Fibroblast of lung (primary cell): ENCODE measurements around the gene RAI1. TPM values are rescaled to one million over a fixed set of nuclear protein-coding genes. Genes with fewer than 3 reads are reported as not detected.

Experiments
- DNase-seq, 2 donors: peaks; one replicate each; pipeline versions ENCODE4 v3.0.0 to v3.0.0-alpha.2; 2010; ENCODE audit warnings: low read depth in 2 of 2
- H2AFZ ChIP-seq: 2 replicates; pipeline ENCODE4 v1.5.1; 2012; ENCODE audit warnings: low read length, control low read depth, inconsistent platforms
- H3K27ac ChIP-seq: 2 replicates; pipeline ENCODE4 v1.5.1; 2011; ENCODE audit warnings: low read length, control low read depth; ENCODE audit not compliant: insufficient read depth
- H3K27me3 ChIP-seq: 2 replicates; pipeline ENCODE4 v1.5.1; 2011; ENCODE audit warnings: mild to moderate bottlenecking, low read length; ENCODE audit not compliant: control insufficient read depth, insufficient read depth
- H3K36me3 ChIP-seq: 2 replicates; pipeline ENCODE4 v1.5.1; 2011; ENCODE audit warnings: low read length; ENCODE audit not compliant: control insufficient read depth, insufficient read depth
- H3K4me1 ChIP-seq: 2 replicates; pipeline ENCODE4 v1.5.1; 2011; ENCODE audit warnings: low read length; ENCODE audit not compliant: control insufficient read depth, insufficient read depth; ENCODE audit errors: extremely low read depth
- H3K4me2 ChIP-seq: 2 replicates; pipeline ENCODE4 v1.5.1; 2011; ENCODE audit warnings: low read length, control low read depth; ENCODE audit not compliant: insufficient read depth; ENCODE audit errors: extremely low read depth
- H3K4me3 ChIP-seq, 4 experiments: fragments of 200-600 bp in 1 of 4; sonication (generic) in 1 of 4; replicated peaks in 1 of 4; 2 replicates each; pipeline ENCODE4 v1.5.1; 2011 to 2016; ENCODE audit warnings: low read length in 4 of 4, low read depth in 3 of 4, mild to moderate bottlenecking in 3 of 4, control low read depth in 2 of 4, inconsistent platforms in 1 of 4, mixed read lengths in 1 of 4; ENCODE audit not compliant: insufficient read depth in 1 of 4; ENCODE audit errors: control extremely low read depth in 1 of 4
- H3K79me2 ChIP-seq: 2 replicates; pipeline ENCODE4 v1.5.1; 2012; ENCODE audit warnings: mild to moderate bottlenecking, low read length, inconsistent platforms; ENCODE audit not compliant: control insufficient read depth, insufficient read depth
- H3K9ac ChIP-seq: 2 replicates; pipeline ENCODE4 v1.5.1; 2011; ENCODE audit warnings: mild to moderate bottlenecking, low read length, control low read depth; ENCODE audit not compliant: insufficient read depth
- H3K9me3 ChIP-seq: 2 replicates; pipeline ENCODE4 v1.5.1; 2012; ENCODE audit warnings: low read depth, low read length; ENCODE audit not compliant: control insufficient read depth, insufficient read depth
- H4K20me1 ChIP-seq: 2 replicates; pipeline ENCODE4 v1.5.1; 2011; ENCODE audit warnings: low read length; ENCODE audit not compliant: control insufficient read depth, insufficient read depth; ENCODE audit errors: extremely low read depth
- EZH2 ChIP-seq: IDR thresholded peaks from 2 replicates; pipeline ENCODE4 v1.5.1; 2012; ENCODE audit warnings: low read length, control low read depth, mild to moderate bottlenecking; ENCODE audit errors: missing control alignments
- polyA plus RNA-seq, 2 donors: library from polyadenylated mRNA; depleted of rRNA in 1 of 2; stranded (reverse) in 1 of 2; unstranded in 1 of 2; fragments of >200 nt; gene quantifications; 2 replicates each; pipeline ENCODE4 v1.2.1, GENCODE V29; 2011 to 2012; ENCODE audit warnings: missing spikeins in 1 of 2
- total RNA-seq: library from RNA; depleted of rRNA; stranded (reverse); fragments of >200 nt; gene quantifications from 2 replicates; pipeline ENCODE4 v1.2.1, GENCODE V29; 2014
- TF ChIP-seq, protein P1 (sequence below), 2 donors: IDR thresholded peaks in 1 of 2; conservative IDR thresholded peaks in 1 of 2; 1 replicate in 1 of 2; 2 replicates in 1 of 2; pipeline ENCODE4 v1.5.1; 2011 to 2012; ENCODE audit warnings: low read length in 2 of 2, control low read depth in 1 of 2, inconsistent platforms in 1 of 2, low read depth in 1 of 2, mild to moderate bottlenecking in 1 of 2

RAI1 gene
- total and polyA plus RNA-seq, 2 donors (not counting 1 experiment from before 2014, with no cell fraction given): 2.1 to 6.6 TPM

DNA sequence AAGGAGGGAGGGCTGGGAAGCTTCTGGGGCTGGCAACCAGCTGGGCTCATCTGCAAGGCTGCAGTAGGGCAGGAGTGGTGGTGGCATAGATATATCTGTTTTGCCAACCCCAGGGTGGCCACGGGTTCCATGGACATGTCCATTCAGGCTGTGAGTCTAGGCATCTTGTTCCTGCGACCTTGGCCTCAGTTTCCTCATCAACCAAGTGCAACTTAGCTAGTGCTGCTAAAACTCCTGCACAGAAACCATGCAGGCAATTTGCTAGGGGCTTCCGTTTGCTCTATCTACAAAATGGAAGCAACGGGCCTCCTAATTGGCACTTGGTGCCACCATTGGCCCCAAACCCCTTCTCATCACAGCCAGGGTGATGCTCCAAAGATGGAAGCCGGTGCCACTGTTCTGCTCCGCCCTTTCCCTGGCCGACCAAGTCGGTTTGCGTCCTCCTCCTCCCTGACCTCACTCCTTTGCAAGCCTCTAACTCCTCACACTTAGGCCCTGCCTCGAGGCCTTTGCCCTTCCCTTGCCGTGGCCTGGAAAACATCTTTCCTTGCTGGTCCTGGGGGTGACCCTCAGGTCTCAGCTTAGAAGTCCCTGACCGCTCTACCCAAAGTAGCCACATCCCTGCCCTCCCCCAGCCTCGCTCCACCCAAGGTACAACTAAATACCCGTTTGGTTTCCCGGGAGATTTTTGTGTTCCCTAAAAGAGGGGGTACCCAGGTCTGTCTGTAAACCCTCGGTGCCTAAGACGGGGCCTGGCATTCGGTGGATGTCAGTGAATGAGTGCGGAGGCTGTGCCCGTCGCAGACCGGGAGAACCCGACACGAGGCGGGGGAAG is 154.4 kb downstream of the RAI1 start:
- H3K36me3 ChIP-seq: peaks cover 1% of the 10 kb centered on the region
- no peak overlapping the region for H2AFZ ChIP-seq
- H3K4me2 ChIP-seq: peak overlapping the region; percentile 99
- peak overlapping the region; percentile 96 for H3K27ac ChIP-seq
- H3K4me1 ChIP-seq: peaks cover 42% of the 10 kb centered on the region
- DNase-seq: no peak
- peak overlapping the region; percentile 95 for H3K9ac ChIP-seq
- H3K27me3 ChIP-seq: no peaks in the 10 kb centered on the region
- no peaks in the 10 kb centered on the region for H3K9me3 ChIP-seq
- peaks cover 50% of the 10 kb centered on the region for H3K79me2 ChIP-seq
- no peaks in the 10 kb centered on the region for H4K20me1 ChIP-seq
- peak overlapping the region; percentile 69 to 83 (median 79) for H3K4me3 ChIP-seq
- TF ChIP-seq EZH2: no peak
- TF ChIP-seq, protein P1, sequence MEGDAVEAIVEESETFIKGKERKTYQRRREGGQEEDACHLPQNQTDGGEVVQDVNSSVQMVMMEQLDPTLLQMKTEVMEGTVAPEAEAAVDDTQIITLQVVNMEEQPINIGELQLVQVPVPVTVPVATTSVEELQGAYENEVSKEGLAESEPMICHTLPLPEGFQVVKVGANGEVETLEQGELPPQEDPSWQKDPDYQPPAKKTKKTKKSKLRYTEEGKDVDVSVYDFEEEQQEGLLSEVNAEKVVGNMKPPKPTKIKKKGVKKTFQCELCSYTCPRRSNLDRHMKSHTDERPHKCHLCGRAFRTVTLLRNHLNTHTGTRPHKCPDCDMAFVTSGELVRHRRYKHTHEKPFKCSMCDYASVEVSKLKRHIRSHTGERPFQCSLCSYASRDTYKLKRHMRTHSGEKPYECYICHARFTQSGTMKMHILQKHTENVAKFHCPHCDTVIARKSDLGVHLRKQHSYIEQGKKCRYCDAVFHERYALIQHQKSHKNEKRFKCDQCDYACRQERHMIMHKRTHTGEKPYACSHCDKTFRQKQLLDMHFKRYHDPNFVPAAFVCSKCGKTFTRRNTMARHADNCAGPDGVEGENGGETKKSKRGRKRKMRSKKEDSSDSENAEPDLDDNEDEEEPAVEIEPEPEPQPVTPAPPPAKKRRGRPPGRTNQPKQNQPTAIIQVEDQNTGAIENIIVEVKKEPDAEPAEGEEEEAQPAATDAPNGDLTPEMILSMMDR (conservative IDR thresholded peaks at IDR 0.05 in 1 of 2, IDR thresholded peaks at IDR 0.05 in 1 of 2; ENCODE audit: low read depth in 1 of 2, low read length in 2 of 2): no peak

DNA sequence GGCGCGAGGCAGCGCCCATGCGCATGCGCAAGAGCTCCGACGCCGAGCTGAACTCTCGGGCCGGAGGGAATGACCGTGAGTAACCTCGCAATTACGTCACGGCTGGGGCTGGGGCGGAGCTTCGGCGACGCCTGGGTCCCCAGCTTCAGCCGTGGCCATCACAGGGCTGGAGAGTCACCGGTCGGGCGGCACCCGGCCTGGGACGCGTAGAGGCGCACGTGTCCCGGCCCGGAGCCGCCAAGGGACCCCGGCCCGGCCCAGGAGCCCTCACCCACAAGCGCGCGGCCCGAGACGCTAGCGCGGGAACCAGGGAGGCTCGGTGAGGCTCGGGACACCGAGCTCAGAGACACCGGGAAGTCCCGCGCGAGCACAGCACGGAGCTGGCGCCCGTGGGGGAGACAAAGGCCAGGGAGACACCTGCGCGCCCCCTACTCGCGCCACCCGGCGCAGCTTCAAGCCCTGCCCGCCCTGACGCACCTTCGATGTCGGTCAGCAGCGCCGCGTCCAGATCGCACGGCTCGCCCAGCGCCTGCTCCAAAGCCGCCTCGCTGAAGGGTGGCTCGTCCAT is 155.1 kb downstream of the RAI1 start:
- H3K79me2 ChIP-seq: peaks cover 43% of the 10 kb centered on the region

DNA sequence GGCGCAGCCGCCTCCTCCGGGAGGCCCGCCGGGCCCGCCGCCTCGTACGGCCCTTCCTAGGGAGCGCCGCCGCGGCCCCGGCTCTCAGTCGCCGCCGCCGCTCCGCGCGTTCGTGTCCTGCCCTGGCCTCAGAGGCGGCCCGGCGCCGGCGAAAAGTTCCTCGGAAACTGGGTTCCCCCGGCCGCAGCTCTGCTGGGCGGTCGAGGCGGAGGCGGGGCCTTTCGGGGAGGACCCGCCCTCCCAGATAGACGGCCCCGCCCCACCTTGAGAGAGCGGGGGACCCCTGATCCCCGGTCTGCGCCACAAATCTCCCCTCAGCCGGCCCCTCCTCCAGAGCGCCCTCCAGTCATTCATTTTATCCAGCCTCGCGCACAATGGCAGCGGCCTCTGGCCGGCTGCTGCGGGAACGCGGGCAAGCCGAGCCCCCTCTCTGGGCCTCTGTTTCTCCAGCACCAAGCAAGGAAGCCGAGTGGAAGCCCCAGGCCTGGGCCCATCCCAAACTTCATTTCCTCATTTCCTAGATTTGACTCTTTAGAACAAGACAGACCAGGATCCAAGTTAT is 155.6 kb downstream of the RAI1 start, which contains the start of gene SREBF1:
Gene SREBF1, minus strand, starts transcription at position 169 of the 562 bp plus-strand sequence. CDS start 169 bp downstream, outside the sequence.
- Histone ChIP-seq H3K27ac (peak within 1 kb of the TSS; percentile 96), H3K79me2 (peaks cover 37% of the 10 kb centered on the region), H3K9ac (peak within 1 kb of the TSS; percentile 95), H3K27me3 (no peaks in the 10 kb centered on the region), H3K4me2 (peak within 1 kb of the TSS; percentile 99), H3K4me1 (peaks cover 48% of the 10 kb centered on the region), H3K9me3 (no peaks in the 10 kb centered on the region), H3K4me3 (peak within 1 kb of the TSS; percentile 69 to 83 (median 79)), H4K20me1 (no peaks in the 10 kb centered on the region), H3K36me3 (no peaks in the 10 kb centered on the region), H2AFZ (no peak within 1 kb of the TSS)
- DNase-seq: peak; percentile 50 to 53
- TF ChIP-seq, protein P1 (conservative IDR thresholded peaks at IDR 0.05 in 1 of 2, IDR thresholded peaks at IDR 0.05 in 1 of 2; ENCODE audit: low read depth in 1 of 2, low read length in 2 of 2): no peak
- TF ChIP-seq EZH2: no peak

More for the DNA sequence above, 155.1 kb downstream of the RAI1 start:
- Histone ChIP-seq H2AFZ (no peak overlapping the region), H3K4me1 (peaks cover 45% of the 10 kb centered on the region), H4K20me1 (no peaks in the 10 kb centered on the region), H3K9me3 (no peaks in the 10 kb centered on the region), H3K27ac (peak overlapping the region; percentile 96), H3K4me2 (peak overlapping the region; percentile 99), H3K27me3 (no peaks in the 10 kb centered on the region), H3K9ac (peak overlapping the region; percentile 95), H3K36me3 (peaks cover 1% of the 10 kb centered on the region), H3K4me3 (peak overlapping the region; percentile 69 to 83 (median 79))
- TF ChIP-seq, protein P1 (conservative IDR thresholded peaks at IDR 0.05 in 1 of 2, IDR thresholded peaks at IDR 0.05 in 1 of 2; ENCODE audit: low read depth in 1 of 2, low read length in 2 of 2): no peak
- TF ChIP-seq EZH2: no peak
- DNase-seq: peak; percentile 85 to 92
